Globus pallidus (tissue), 1 donor: Measurements from ENCODE around the gene FANCI.
"Not testable (repeated sequence)": the region's sequence is repeated elsewhere in the genome, so short reads cannot be mapped to it uniquely, and the experiment has no call there.

Source experiments
- DNase-seq: peaks from one replicate; pipeline ENCODE4 v3.0.0-alpha.2; 2015; ENCODE audit warnings: low spot score

Gene FANCI

GRCh38 chr15:89225588-89225987 lies 18.2 kb upstream of the FANCI start:
- DNase-seq: no peak

GRCh38 chr15:89226359-89227221 lies 17.2 kb upstream of the FANCI start:
- no peak for DNase-seq

GRCh38 chr15:89227425-89227824 lies 16.4 kb upstream of the FANCI start:
- DNase-seq: no peak

GRCh38 chr15:89230277-89230676 lies 13.5 kb upstream of the FANCI start:
- DNase-seq: no peak

- no peak for DNase-seq
Measured at GRCh38 chr15:89231832-89232231, 11.9 kb upstream of the FANCI start.

GRCh38 chr15:89239883-89240810 lies 3.6 kb upstream of the FANCI start:
- not testable (repeated sequence) for DNase-seq

GRCh38 chr15:89243046-89243690 lies 611 bp upstream of the FANCI start:
- no peak for DNase-seq

GRCh38 chr15:89244574-89244903 lies 760 bp downstream of the FANCI start:
- no peak for DNase-seq

- DNase-seq: no peak
Measured at GRCh38 chr15:89247446-89247845, 3.7 kb downstream of the FANCI start.

- no peak for DNase-seq
Measured at GRCh38 chr15:89248584-89248983, 4.8 kb downstream of the FANCI start.

- DNase-seq: not testable (repeated sequence)
Measured at GRCh38 chr15:89250142-89250541, 6.4 kb downstream of the FANCI start.

- DNase-seq: not testable (repeated sequence)
Measured at GRCh38 chr15:89277281-89277680, 33.5 kb downstream of the FANCI start.

- DNase-seq: no peak
Measured at GRCh38 chr15:89278307-89278706, 34.5 kb downstream of the FANCI start.

- no peak for DNase-seq
Measured at GRCh38 chr15:89282631-89283030, 38.9 kb downstream of the FANCI start.

- DNase-seq: no peak
Measured at GRCh38 chr15:89283201-89283600, 39.4 kb downstream of the FANCI start.

- DNase-seq: no peak
Measured at GRCh38 chr15:89291934-89292438, 48.2 kb downstream of the FANCI start.

- no peak for DNase-seq
Measured at GRCh38 chr15:89293012-89293411, 49.2 kb downstream of the FANCI start.

- peak; percentile 50 for DNase-seq
Measured at GRCh38 chr15:89299896-89300295, 56.1 kb downstream of the FANCI start.

GRCh38 chr15:89301304-89302089 lies 57.7 kb downstream of the FANCI start:
- no peak for DNase-seq

- DNase-seq: no peak
Measured at GRCh38 chr15:89303986-89304385, 60.2 kb downstream of the FANCI start.

- DNase-seq: no peak
Measured at GRCh38 chr15:89305395-89305794, 61.6 kb downstream of the FANCI start.
